Measurements from ENCODE around the gene KRTAP5-5.

DNA sequence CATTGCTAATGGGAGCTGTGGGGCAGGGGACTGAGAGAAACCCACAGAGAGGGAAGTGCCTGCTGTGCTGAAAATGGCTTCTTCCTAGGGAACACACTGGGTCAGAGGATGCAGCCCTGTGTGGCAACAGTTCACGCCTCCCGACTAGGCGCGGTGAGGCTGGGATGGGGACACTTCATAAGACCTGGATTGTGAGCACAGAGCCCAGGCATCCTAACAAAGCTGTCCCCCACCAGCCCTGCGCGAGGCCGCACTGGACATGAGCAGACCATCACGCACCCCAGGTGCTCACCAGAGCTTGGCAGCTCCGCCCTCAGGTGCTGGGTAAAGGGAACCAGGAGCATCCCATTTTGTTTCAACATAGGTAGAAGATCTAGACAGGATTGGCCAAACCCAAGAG is 5.9 kb upstream of the KRTAP5-5 start:
- TF ChIP-seq EZH2 (IDR thresholded peaks at IDR 0.05; ENCODE audit: low read depth, low read length, severe bottlenecking): no peak
- no peak for TF ChIP-seq GABPA (IDR thresholded peaks at IDR 0.05; ENCODE audit: borderline replicate concordance, insufficient read depth, low read length)
- TF ChIP-seq, protein P1, sequence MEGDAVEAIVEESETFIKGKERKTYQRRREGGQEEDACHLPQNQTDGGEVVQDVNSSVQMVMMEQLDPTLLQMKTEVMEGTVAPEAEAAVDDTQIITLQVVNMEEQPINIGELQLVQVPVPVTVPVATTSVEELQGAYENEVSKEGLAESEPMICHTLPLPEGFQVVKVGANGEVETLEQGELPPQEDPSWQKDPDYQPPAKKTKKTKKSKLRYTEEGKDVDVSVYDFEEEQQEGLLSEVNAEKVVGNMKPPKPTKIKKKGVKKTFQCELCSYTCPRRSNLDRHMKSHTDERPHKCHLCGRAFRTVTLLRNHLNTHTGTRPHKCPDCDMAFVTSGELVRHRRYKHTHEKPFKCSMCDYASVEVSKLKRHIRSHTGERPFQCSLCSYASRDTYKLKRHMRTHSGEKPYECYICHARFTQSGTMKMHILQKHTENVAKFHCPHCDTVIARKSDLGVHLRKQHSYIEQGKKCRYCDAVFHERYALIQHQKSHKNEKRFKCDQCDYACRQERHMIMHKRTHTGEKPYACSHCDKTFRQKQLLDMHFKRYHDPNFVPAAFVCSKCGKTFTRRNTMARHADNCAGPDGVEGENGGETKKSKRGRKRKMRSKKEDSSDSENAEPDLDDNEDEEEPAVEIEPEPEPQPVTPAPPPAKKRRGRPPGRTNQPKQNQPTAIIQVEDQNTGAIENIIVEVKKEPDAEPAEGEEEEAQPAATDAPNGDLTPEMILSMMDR (IDR thresholded peaks at IDR 0.05; ENCODE audit: control extremely low read depth in 1 of 3, insufficient read depth in 1 of 3, low read depth in 1 of 3, low read length in 3 of 3): no peak
- no peak for TF ChIP-seq CHD2 (IDR thresholded peaks at IDR 0.05; ENCODE audit: low read length)
- TF ChIP-seq KDM1A (IDR thresholded peaks at IDR 0.05; ENCODE audit: borderline replicate concordance, low read length): no peak
- no peak for TF ChIP-seq EP300 (IDR thresholded peaks at IDR 0.05; ENCODE audit: borderline replicate concordance in 1 of 2, low read depth in 2 of 2, low read length in 2 of 2)
- TF ChIP-seq POLR2A (IDR thresholded peaks at IDR 0.05; ENCODE audit: control extremely low read depth in 1 of 2, low read depth in 2 of 2, low read length in 2 of 2): no peak
- TF ChIP-seq ZNF274 (IDR thresholded peaks at IDR 0.05; ENCODE audit: borderline replicate concordance, extremely low read depth, low read length): no peak
- TF ChIP-seq SP1 (IDR thresholded peaks at IDR 0.05; ENCODE audit: low read depth, low read length): no peak
- TF ChIP-seq RBBP5 (IDR thresholded peaks at IDR 0.05; ENCODE audit: borderline replicate concordance, low read depth, low read length): no peak
